Keratinocyte (primary cell): Measurements from ENCODE around the gene ATP11A.

Source experiments
- EZH2 ChIP-seq: IDR thresholded peaks from one replicate; pipeline ENCODE4 v1.6.1; 2012; ENCODE audit warnings: inconsistent platforms, mild to moderate bottlenecking, low read length, moderate library complexity
- TF ChIP-seq, protein P1 (sequence below), 3 experiments: IDR thresholded peaks in 1 of 3; conservative IDR thresholded peaks in 1 of 3; optimal IDR thresholded peaks in 1 of 3; 2 replicates in 2 of 3; 3 replicates in 1 of 3; pipeline versions ENCODE3 to v1.5.1; 2011; ENCODE audit warnings: low read length in 3 of 3, mild to moderate bottlenecking in 3 of 3, moderate library complexity in 2 of 3, control low read depth in 1 of 3, inconsistent platforms in 1 of 3; ENCODE audit not compliant: insufficient read depth in 2 of 3; ENCODE audit errors: extremely low read depth in 1 of 3

DNA sequence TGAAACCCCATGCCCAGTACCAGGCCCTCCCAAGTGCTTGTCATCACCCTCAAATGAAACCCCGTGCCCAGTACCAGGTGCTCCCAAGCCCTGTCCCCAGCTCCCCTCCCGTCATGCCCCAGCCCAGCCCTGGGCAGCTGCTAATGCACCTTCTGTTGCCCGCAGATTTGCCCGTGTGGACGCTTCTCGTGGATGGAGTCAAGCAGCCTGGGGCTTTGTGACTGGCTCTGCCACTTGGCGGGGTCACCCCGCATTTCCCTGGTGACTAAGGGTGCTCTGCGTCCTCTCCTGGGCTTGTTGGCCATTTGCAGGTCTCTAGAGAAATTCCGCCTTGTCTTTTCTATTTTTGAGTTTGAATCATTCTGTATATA, 82.7 kb downstream of the ATP11A start:
- TF ChIP-seq, protein P1, sequence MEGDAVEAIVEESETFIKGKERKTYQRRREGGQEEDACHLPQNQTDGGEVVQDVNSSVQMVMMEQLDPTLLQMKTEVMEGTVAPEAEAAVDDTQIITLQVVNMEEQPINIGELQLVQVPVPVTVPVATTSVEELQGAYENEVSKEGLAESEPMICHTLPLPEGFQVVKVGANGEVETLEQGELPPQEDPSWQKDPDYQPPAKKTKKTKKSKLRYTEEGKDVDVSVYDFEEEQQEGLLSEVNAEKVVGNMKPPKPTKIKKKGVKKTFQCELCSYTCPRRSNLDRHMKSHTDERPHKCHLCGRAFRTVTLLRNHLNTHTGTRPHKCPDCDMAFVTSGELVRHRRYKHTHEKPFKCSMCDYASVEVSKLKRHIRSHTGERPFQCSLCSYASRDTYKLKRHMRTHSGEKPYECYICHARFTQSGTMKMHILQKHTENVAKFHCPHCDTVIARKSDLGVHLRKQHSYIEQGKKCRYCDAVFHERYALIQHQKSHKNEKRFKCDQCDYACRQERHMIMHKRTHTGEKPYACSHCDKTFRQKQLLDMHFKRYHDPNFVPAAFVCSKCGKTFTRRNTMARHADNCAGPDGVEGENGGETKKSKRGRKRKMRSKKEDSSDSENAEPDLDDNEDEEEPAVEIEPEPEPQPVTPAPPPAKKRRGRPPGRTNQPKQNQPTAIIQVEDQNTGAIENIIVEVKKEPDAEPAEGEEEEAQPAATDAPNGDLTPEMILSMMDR (optimal IDR thresholded peaks at IDR 0.05 in 1 of 3, IDR thresholded peaks at IDR 0.05 in 1 of 3, conservative IDR thresholded peaks at IDR 0.05 in 1 of 3; ENCODE audit: extremely low read depth in 1 of 3, insufficient read depth in 2 of 3, low read length in 3 of 3) = no peak
- TF ChIP-seq EZH2 = no peak
